Panc1 (cell line): ENCODE results near the gene SLC7A1.

Experiments used
- CTCF ChIP-seq: fragments of 450-650 bp; IDR thresholded peaks from 2 replicates; pipeline ENCODE4 v1.5.1; 2017; ENCODE audit warnings: mild to moderate bottlenecking
- POLR2AphosphoS5 ChIP-seq: IDR thresholded peaks from 2 replicates; pipeline ENCODE4 v1.6.1; 2012; ENCODE audit warnings: mild to moderate bottlenecking, low read depth, low read length, moderate library complexity
- SIN3A ChIP-seq: IDR thresholded peaks from 2 replicates; pipeline ENCODE4 v1.6.1; 2012; ENCODE audit warnings: low read depth, mild to moderate bottlenecking, low read length, moderate library complexity, borderline replicate concordance; ENCODE audit not compliant: insufficient read depth
- TCF7L2 ChIP-seq: IDR thresholded peaks from 2 replicates; pipeline ENCODE4 v1.6.1; 2011; ENCODE audit warnings: mild to moderate bottlenecking, low read depth, low read length, inconsistent platforms

GRCh38 chr13:29483211-29483610 is 112.3 kb downstream of the SLC7A1 start:
- no peak for TF ChIP-seq CTCF
- no peak for TF ChIP-seq POLR2AphosphoS5
- no peak for TF ChIP-seq SIN3A
- no peak for TF ChIP-seq TCF7L2
